Stomach (tissue), 9 donors: Measurements from ENCODE around the gene C17orf113. TPM values are rescaled to one million over a fixed set of nuclear protein-coding genes. Genes with fewer than 3 reads are reported as not detected.

ENCODE experiments used
- DNase-seq, 2 donors: peaks; one replicate each; pipeline versions ENCODE4 v3.0.0 to v3.0.0-alpha.2; 2013 to 2019
- H3K27ac ChIP-seq, 5 donors: fragments of 200-600 bp in 4 of 5; sonication (generic) in 4 of 5; one replicate each; pipeline ENCODE4 v1.5.1; 2013 to 2019; ENCODE audit warnings: mild to moderate bottlenecking in 1 of 5, moderate library complexity in 1 of 5
- H3K27me3 ChIP-seq, 3 donors: fragments of 200-600 bp; sonication (generic); one replicate each; pipeline ENCODE4 v1.5.1; 2017 to 2019; ENCODE audit warnings: mixed run types in 1 of 3
- H3K36me3 ChIP-seq, 4 donors: fragments of 200-600 bp; sonication (generic); 1 replicate in 3 of 4; 2 replicates in 1 of 4; pipeline ENCODE4 v1.5.1; 2016 to 2019
- H3K4me1 ChIP-seq, 4 donors: fragments of 200-600 bp; sonication (generic); one replicate each; pipeline ENCODE4 v1.5.1; 2016 to 2019
- H3K4me3 ChIP-seq, 4 donors: fragments of 200-600 bp; sonication (generic) in 3 of 4; one replicate each; pipeline ENCODE4 v1.5.1; 2016 to 2019; ENCODE audit warnings: mild to moderate bottlenecking in 1 of 4
- H3K9me3 ChIP-seq, 4 donors: fragments of 200-600 bp; sonication (generic); one replicate each; pipeline ENCODE4 v1.5.1; 2016 to 2019
- EP300 ChIP-seq: sonication (generic); formaldehyde crosslinking; IDR thresholded peaks from one replicate; pipeline ENCODE4 v1.6.1; 2017; ENCODE audit warnings: antibody characterized with exemption
- POLR2A ChIP-seq, 4 donors: fragments of 450-650 bp; IDR thresholded peaks; one replicate each; pipeline ENCODE4 v1.6.1; 2016; ENCODE audit warnings: antibody characterized with exemption in 4 of 4, control low read depth in 2 of 4, mild to moderate bottlenecking in 1 of 4, moderate library complexity in 1 of 4
- POLR2AphosphoS5 ChIP-seq, 3 donors: sonication (generic); formaldehyde crosslinking; IDR thresholded peaks; one replicate each; pipeline ENCODE4 v1.6.1; 2016; ENCODE audit warnings: antibody characterized with exemption in 3 of 3
- WGBS, 5 donors: extraction: QIAGEN DNeasy Blood & Tissue Kit in 3 of 5; methylation state at CpG; one replicate each; pipeline versions ENCODE4 v1.1.5 to v1.1.7; 2013 to 2018; 5-methylcytosine and 5-hydroxymethylcytosine counted together
- intact Hi-C: fragments of 100-400 bp; cut with DNase I; formaldehyde crosslinking; loops from one replicate; pipeline ENCODE4 v1.15.1; 2023; ENCODE audit warnings: low total_unique reads
- polyA plus RNA-seq, 3 donors: library from polyadenylated mRNA; stranded (reverse); fragments of 200-250 nt; gene quantifications; one replicate each; pipeline ENCODE4 v1.2.3, GENCODE V29; 2013
- total RNA-seq, 5 donors: library from RNA; depleted of rRNA; stranded (reverse); fragments of >200 nt; gene quantifications; one replicate each; pipeline versions ENCODE4 v1.1.0 to v1.2.3, GENCODE V29; 2014 to 2016
- TF ChIP-seq, protein P1 (sequence below), 7 experiments: fragments of 450-650 bp in 4 of 7; fragments of 200-600 bp in 3 of 7; sonication (generic) in 3 of 7; IDR thresholded peaks; one replicate each; pipeline ENCODE4 v1.5.1; 2016 to 2019; ENCODE audit warnings: antibody characterized with exemption in 7 of 7, control low read depth in 2 of 7, mild to moderate bottlenecking in 1 of 7
- donor health status: healthy with polysubstance abuse.
- donor health status: Bipolar disorder and iron deficiency.
- donor health status: healthy.

The C17orf113 gene
- total and polyA plus RNA-seq, 8 donors: 0.31 to 5.2 (median 1.4) TPM; not detected in 2

DNA sequence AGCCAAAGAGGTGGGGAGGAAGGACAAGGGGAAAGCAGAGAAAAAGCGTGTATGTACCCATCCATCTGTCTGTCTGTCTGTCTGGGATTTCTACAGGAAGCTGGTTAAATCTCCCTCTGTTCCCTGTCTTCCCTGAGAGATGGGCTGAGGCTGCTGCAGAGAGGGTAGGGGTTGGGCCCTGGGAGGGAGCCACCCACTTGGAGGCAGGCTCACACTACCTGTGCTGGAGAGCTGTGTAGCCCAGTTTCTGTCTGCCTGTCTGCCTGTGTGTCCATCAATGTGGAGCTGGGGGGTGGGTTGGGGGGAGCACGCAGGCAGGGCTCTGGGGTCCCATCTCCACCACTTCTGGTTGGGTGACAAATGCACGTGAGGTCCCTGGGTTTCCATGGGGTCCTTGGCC lies 18.6 kb upstream of the C17orf113 start:
- 65 to 74% (median 71%) methylated on average over 2 to 3 of the region's 3 CpGs for WGBS, 5 donors
- Histone ChIP-seq H3K27me3 (peaks cover 0 to 45% (median 27%) of the 10 kb centered on the region in 3 donors), H3K27ac (no peak overlapping the region), H3K4me3 (no peak overlapping the region), H3K9me3 (no peaks in the 10 kb centered on the region), H3K4me1 (peaks cover 11 to 14% (median 12%) of the 10 kb centered on the region in 4 donors), H3K36me3 (no peaks in the 10 kb centered on the region)
- no peak for DNase-seq
- intact Hi-C loops: no loop called here
- TF ChIP-seq, protein P1, sequence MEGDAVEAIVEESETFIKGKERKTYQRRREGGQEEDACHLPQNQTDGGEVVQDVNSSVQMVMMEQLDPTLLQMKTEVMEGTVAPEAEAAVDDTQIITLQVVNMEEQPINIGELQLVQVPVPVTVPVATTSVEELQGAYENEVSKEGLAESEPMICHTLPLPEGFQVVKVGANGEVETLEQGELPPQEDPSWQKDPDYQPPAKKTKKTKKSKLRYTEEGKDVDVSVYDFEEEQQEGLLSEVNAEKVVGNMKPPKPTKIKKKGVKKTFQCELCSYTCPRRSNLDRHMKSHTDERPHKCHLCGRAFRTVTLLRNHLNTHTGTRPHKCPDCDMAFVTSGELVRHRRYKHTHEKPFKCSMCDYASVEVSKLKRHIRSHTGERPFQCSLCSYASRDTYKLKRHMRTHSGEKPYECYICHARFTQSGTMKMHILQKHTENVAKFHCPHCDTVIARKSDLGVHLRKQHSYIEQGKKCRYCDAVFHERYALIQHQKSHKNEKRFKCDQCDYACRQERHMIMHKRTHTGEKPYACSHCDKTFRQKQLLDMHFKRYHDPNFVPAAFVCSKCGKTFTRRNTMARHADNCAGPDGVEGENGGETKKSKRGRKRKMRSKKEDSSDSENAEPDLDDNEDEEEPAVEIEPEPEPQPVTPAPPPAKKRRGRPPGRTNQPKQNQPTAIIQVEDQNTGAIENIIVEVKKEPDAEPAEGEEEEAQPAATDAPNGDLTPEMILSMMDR (IDR thresholded peaks at IDR 0.05): no peak
- TF ChIP-seq POLR2AphosphoS5 (IDR thresholded peaks at IDR 0.05) (no peak), EP300 (no peak), POLR2A (IDR thresholded peaks at IDR 0.05) (no peak)

DNA sequence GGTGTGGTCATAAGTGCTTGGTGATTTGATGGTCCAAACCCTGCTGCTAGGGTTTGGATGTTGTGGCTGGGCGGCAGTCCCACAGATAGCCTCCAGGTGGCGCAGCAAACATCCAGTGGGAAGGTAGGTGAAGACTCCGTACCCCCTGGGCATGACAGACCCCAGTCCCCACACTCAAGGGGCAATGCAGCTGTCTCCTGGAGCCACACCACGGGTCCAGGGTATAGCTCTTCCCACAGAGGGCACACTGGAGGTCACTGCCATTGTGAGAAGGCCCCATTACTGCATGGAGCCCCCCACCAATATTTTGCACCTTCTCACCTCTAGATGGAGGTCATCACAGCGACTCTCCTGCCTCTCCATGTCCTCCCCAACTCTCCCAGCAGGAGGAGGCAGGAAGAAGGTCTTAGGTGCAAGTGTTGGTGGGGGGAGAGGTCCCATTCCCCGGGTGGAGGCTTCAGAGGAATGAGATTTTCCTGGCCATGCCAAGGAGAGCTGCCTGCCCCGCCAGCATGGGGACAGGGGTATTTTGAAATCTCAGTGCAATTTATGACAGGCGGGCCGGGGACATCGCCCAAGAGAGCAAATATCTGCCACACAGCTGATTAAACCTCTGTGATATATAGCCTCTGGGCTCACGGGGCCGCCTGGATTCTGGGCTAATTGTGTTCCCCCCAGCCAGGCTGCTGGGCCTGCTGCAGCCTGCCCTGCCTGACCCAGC lies 17.1 kb upstream of the C17orf113 start:
- peak; percentile 74 to 80 for DNase-seq
- 20 to 28% (median 27%) methylated on average over 11 to 12 of the region's 12 CpGs for WGBS, 5 donors
- intact Hi-C loops: no loop called here

DNA sequence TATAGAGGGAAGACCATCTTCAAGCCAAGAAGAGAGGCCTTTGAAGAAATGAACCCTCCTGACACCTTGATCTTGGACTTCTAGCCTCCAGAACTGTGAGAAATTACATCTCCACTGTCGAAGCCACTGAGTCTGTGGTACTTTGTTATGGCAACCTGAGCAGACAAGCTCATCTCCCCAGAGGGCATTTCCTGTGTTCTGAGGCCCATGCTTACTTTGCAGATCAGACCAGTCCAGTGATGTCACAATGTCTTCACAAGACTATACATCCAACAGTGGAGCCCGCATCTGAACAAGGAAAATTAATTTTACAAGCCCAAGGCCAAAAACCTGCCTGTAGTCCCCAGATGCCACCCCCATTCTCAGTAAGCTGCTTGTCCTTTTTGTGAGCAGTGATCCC lies 14.8 kb upstream of the C17orf113 start:
- whole genome bisulfite sequencing, 5 donors: 70 to 86% (median 81%) methylated on average over 2 of the region's 2 CpGs
- Histone ChIP-seq H3K4me3 (no peak overlapping the region), H3K9me3 (no peaks in the 10 kb centered on the region), H3K36me3 (no peaks in the 10 kb centered on the region), H3K27ac (no peak overlapping the region), H3K4me1 (no peaks in the 10 kb centered on the region), H3K27me3 (peaks cover 0 to 8% (median 0%) of the 10 kb centered on the region in 3 donors)
- DNase-seq: peak in 1 of 2 donors; percentile 46
- intact Hi-C loops: no loop called here
- TF ChIP-seq, protein P1 (IDR thresholded peaks at IDR 0.05): no peak
- TF ChIP-seq POLR2AphosphoS5 (IDR thresholded peaks at IDR 0.05) (no peak), POLR2A (IDR thresholded peaks at IDR 0.05) (no peak), EP300 (no peak)

More for the DNA sequence above, 17.1 kb upstream of the C17orf113 start:
- H3K27me3 ChIP-seq: peaks cover 0 to 31% (median 19%) of the 10 kb centered on the region in 3 donors
- no peak overlapping the region for H3K27ac ChIP-seq
- no peak for TF ChIP-seq EP300
- TF ChIP-seq, protein P1 (IDR thresholded peaks at IDR 0.05): peak in 5 of 7 experiments; percentile 82 to 98 (median 95)
- H3K9me3 ChIP-seq: no peaks in the 10 kb centered on the region
- no peaks in the 10 kb centered on the region for H3K36me3 ChIP-seq
- H3K4me1 ChIP-seq: peaks cover 8 to 10% (median 9%) of the 10 kb centered on the region in 4 donors
- no peak overlapping the region for H3K4me3 ChIP-seq

DNA sequence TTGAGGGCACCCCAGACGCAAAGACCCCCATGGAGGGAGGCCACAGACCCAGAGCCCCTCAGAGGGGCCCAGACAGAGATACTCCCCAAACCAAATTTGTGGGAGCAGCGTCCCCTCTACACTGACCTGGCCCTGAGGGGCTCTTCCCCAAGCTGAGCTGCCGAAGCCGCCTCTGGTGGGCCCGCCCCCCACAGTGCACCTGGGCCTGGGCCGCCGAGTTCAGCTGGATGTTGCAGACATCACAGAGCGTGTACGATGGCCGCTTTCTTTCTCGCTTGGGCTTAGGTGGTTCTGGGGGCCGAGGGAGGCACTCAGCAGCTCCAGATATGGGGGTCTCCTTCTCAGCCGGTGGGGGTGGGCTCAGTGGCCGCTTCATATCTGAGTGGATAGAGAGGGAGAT lies 12.3 kb upstream of the C17orf113 start:
- Histone ChIP-seq H3K4me3 (no peak overlapping the region), H3K9me3 (no peaks in the 10 kb centered on the region), H3K36me3 (no peaks in the 10 kb centered on the region), H3K27ac (no peak overlapping the region), H3K4me1 (no peaks in the 10 kb centered on the region), H3K27me3 (peaks cover 0 to 12% (median 0%) of the 10 kb centered on the region in 3 donors)
- WGBS, 5 donors: 83 to 88% (median 87%) methylated on average over 12 to 14 of the region's 14 CpGs
- TF ChIP-seq, protein P1 (IDR thresholded peaks at IDR 0.05): no peak
- no peak for TF ChIP-seq POLR2A (IDR thresholded peaks at IDR 0.05)
- no peak for TF ChIP-seq POLR2AphosphoS5 (IDR thresholded peaks at IDR 0.05)
- no peak for TF ChIP-seq EP300
- intact Hi-C loops: no loop called here
- no peak for DNase-seq
